Mesothelial cell of epicardium (in vitro differentiated cells): ENCODE results near the gene RHBDF2. TPM values are rescaled to one million over a fixed set of nuclear protein-coding genes. Genes with fewer than 3 reads are reported as not detected.

Source experiments
- DNase-seq, 2 experiments: peaks; one replicate each; pipeline ENCODE4 v3.0.0; 2021; ENCODE audit warnings: low spot score in 2 of 2; ENCODE audit not compliant: unreplicated experiment in 2 of 2
- H3K27ac Mint-ChIP-seq: 2 replicates; pipeline ENCODE4 v1.8.0; 2021; ENCODE audit warnings: mixed read lengths
- H3K27me3 Mint-ChIP-seq: 2 replicates; pipeline ENCODE4 v1.8.0; 2021; ENCODE audit warnings: low read depth, mixed read lengths
- H3K36me3 Mint-ChIP-seq: 2 replicates; pipeline ENCODE4 v1.8.0; 2021; ENCODE audit warnings: mixed read lengths
- H3K4me1 Mint-ChIP-seq: 2 replicates; pipeline ENCODE4 v1.8.0; 2021; ENCODE audit warnings: mixed read lengths
- H3K4me3 Mint-ChIP-seq: 2 replicates; pipeline ENCODE4 v1.8.0; 2021; ENCODE audit warnings: mild to moderate bottlenecking, moderate library complexity, mixed read lengths
- H3K9me3 Mint-ChIP-seq: 2 replicates; pipeline ENCODE4 v1.8.0; 2021; ENCODE audit warnings: mixed read lengths
- total RNA-seq: library from RNA; stranded (reverse); gene quantifications from 3 replicates; pipeline ENCODE4 v1.2.1, GENCODE V29; 2021
- TF ChIP-seq, protein P1 (sequence below): fragments of 200-600 bp; sonication (generic); IDR thresholded peaks from one replicate; pipeline ENCODE4 v1.5.0; 2021; ENCODE audit warnings: antibody characterized with exemption; ENCODE audit not compliant: unreplicated experiment

Gene RHBDF2
- total RNA-seq, 1 donor from 2014 or later, result 21.5 TPM

- TF ChIP-seq, protein P1, sequence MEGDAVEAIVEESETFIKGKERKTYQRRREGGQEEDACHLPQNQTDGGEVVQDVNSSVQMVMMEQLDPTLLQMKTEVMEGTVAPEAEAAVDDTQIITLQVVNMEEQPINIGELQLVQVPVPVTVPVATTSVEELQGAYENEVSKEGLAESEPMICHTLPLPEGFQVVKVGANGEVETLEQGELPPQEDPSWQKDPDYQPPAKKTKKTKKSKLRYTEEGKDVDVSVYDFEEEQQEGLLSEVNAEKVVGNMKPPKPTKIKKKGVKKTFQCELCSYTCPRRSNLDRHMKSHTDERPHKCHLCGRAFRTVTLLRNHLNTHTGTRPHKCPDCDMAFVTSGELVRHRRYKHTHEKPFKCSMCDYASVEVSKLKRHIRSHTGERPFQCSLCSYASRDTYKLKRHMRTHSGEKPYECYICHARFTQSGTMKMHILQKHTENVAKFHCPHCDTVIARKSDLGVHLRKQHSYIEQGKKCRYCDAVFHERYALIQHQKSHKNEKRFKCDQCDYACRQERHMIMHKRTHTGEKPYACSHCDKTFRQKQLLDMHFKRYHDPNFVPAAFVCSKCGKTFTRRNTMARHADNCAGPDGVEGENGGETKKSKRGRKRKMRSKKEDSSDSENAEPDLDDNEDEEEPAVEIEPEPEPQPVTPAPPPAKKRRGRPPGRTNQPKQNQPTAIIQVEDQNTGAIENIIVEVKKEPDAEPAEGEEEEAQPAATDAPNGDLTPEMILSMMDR, result no peak
- H3K27ac Mint-ChIP-seq, result no peak overlapping the region
- no peaks in the 10 kb centered on the region for H3K27me3 Mint-ChIP-seq
- H3K4me1 Mint-ChIP-seq, result no peaks in the 10 kb centered on the region
- DNase-seq, result no peak
- H3K9me3 Mint-ChIP-seq, result no peaks in the 10 kb centered on the region
- no peak overlapping the region for H3K4me3 Mint-ChIP-seq
- H3K36me3 Mint-ChIP-seq, result peaks cover 7% of the 10 kb centered on the region
Measured at GRCh38 chr17:76472258-76472645, 29.0 kb downstream of the RHBDF2 start.

DNA sequence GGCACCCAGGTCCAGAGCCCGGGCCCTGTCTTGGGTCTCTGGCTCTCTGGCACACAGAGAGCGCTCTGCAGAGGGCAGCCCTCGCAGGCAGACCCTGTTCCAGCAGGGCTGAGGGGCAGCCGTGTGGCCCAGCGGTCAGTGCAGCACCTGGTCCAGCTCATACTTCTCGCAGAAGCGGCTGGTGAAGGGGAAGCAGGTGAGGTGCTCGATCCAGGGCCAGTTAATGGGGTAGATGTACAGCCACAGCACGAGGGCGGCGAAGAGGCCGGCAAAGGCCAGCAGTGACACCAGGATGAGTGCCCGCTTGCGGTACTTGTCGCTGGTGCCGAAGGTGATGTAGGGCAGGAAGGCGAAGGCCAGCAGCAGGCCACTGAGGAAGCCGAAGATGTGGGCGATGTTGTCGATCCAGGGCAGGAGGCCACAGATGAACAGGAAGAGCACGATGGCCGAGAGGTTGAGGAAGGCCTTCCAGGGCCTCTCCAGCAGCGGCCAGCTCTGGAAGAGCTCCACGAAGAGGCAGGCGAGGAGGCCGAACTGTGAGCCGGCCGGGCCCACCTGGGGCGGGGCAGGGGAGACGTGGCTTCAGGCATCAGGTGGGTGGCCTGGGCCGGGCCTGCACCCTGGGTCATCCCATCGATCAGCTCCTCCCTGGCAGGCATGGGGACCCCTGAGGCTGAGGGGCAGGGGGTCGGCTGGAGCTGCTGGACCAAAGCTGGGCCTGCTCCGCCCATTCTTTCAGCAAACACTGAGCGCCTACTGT, 29.5 kb downstream of the RHBDF2 start:
- TF ChIP-seq, protein P1, result no peak
- Mint-ChIP-seq H3K9me3 (no peaks in the 10 kb centered on the region), H3K4me1 (no peaks in the 10 kb centered on the region), H3K36me3 (peaks cover 7% of the 10 kb centered on the region), H3K27ac (no peak overlapping the region), H3K27me3 (no peaks in the 10 kb centered on the region), H3K4me3 (no peak overlapping the region)
- DNase-seq, result no peak

DNA sequence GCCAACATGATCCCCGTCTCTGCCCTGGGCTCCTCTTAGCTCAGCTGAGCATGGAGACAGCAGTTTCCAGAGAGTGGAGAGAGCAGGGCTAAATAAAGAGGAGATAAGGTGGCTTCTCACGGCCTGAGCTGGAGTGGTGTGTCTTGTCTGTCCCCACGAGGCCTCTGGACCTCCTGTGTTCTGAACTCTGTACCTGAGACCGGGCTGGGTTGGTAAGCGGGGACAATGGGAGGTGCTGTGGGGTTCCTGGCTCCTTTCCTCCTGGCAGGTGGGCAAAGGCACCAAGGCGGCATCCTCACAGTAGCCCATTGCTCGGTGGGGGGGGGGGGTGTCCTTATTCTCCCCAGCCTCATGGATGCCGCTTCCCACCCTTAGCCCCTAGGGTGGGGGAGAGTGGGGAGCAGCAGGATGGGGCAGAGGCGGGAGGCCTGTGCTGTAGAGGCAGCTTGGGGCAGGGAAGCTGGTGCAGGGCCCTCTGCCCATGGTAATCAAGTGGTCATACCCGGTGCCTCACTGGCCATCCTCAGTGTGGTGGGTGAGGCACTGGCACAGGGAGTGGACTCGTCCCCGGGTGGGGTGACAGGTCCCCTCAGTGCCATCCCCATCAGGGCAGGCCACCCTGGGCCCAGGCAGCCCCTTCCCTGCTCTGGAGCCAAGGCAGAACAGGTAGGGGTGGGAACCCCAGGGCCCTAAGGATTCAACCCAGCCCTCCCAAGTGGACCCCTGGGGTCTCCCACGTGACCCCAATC, 31.1 kb downstream of the RHBDF2 start:
- Mint-ChIP-seq H3K9me3 (no peaks in the 10 kb centered on the region), H3K36me3 (peaks cover 4% of the 10 kb centered on the region), H3K27me3 (no peaks in the 10 kb centered on the region), H3K4me1 (peaks cover 7% of the 10 kb centered on the region), H3K27ac (no peak overlapping the region), H3K4me3 (no peak overlapping the region)
- TF ChIP-seq, protein P1, result no peak
- no peak for DNase-seq

- Mint-ChIP-seq H3K36me3 (peaks cover 4% of the 10 kb centered on the region), H3K27me3 (no peaks in the 10 kb centered on the region)
- DNase-seq, result no peak
Measured at GRCh38 chr17:76469076-76469990, 31.9 kb downstream of the RHBDF2 start.

GRCh38 chr17:76468634-76469010, 32.6 kb downstream of the RHBDF2 start:
- Mint-ChIP-seq H3K27ac (no peak overlapping the region), H3K4me1 (peaks cover 7% of the 10 kb centered on the region), H3K9me3 (no peaks in the 10 kb centered on the region), H3K4me3 (no peak overlapping the region), H3K27me3 (no peaks in the 10 kb centered on the region), H3K36me3 (peaks cover 4% of the 10 kb centered on the region)
- no peak for DNase-seq
- TF ChIP-seq, protein P1, result no peak

More at GRCh38 chr17:76469076-76469990, 31.9 kb downstream of the RHBDF2 start:
- TF ChIP-seq, protein P1, result no peak
- no peaks in the 10 kb centered on the region for H3K9me3 Mint-ChIP-seq
- H3K4me1 Mint-ChIP-seq, result peaks cover 7% of the 10 kb centered on the region
- no peak overlapping the region for H3K27ac Mint-ChIP-seq
- H3K4me3 Mint-ChIP-seq, result no peak overlapping the region
